GM06990 (cell line): ENCODE results near the gene GNAQ.

Experiments
- DNase-seq: peaks from one replicate; pipeline ENCODE4 v3.0.0-alpha.2; 2011; ENCODE audit not compliant: insufficient read length; ENCODE audit errors: extremely low read depth
- H3K27me3 ChIP-seq: replicated peaks from 2 replicates; pipeline ENCODE4 v1.6.0; 2011; ENCODE audit warnings: low read length; ENCODE audit not compliant: control insufficient read depth, insufficient read depth
- H3K36me3 ChIP-seq: 2 replicates; pipeline ENCODE4 v1.5.1; 2011; ENCODE audit warnings: low read length; ENCODE audit not compliant: control insufficient read depth, insufficient read depth
- H3K4me3 ChIP-seq: replicated peaks from 2 replicates; pipeline ENCODE4 v1.5.1; 2011; ENCODE audit warnings: low read depth, mild to moderate bottlenecking, control low read depth, low read length
- CTCF ChIP-seq: IDR thresholded peaks from 2 replicates; pipeline ENCODE4 v1.5.1; 2011; ENCODE audit warnings: low read length, control low read depth, mild to moderate bottlenecking, inconsistent platforms; ENCODE audit not compliant: insufficient read depth, poor library complexity, severe bottlenecking

GNAQ gene

GRCh38 chr9:77806741-77807140, 224.9 kb downstream of the GNAQ start:
- no peak overlapping the region for H3K4me3 ChIP-seq
- no peaks in the 10 kb centered on the region for H3K36me3 ChIP-seq
- no peaks in the 10 kb centered on the region for H3K27me3 ChIP-seq
- no peak for DNase-seq
- no peak for TF ChIP-seq CTCF

GRCh38 chr9:77805810-77806209, 225.8 kb downstream of the GNAQ start:
- no peak for DNase-seq
- Histone ChIP-seq H3K36me3 (no peaks in the 10 kb centered on the region), H3K4me3 (no peak overlapping the region), H3K27me3 (no peaks in the 10 kb centered on the region)
- no peak for TF ChIP-seq CTCF

GRCh38 chr9:77803423-77803822, 228.2 kb downstream of the GNAQ start:
- no peak for DNase-seq
- no peaks in the 10 kb centered on the region for H3K36me3 ChIP-seq
- TF ChIP-seq CTCF, result no peak
- no peaks in the 10 kb centered on the region for H3K27me3 ChIP-seq
- H3K4me3 ChIP-seq, result no peak overlapping the region

- Histone ChIP-seq H3K4me3 (no peak overlapping the region), H3K27me3 (no peaks in the 10 kb centered on the region), H3K36me3 (no peaks in the 10 kb centered on the region)
- no peak for TF ChIP-seq CTCF
- DNase-seq, result no peak
Measured at GRCh38 chr9:77802515-77803293, 228.9 kb downstream of the GNAQ start.

- no peak overlapping the region for H3K4me3 ChIP-seq
- no peak for DNase-seq
- no peaks in the 10 kb centered on the region for H3K36me3 ChIP-seq
- TF ChIP-seq CTCF, result no peak
- H3K27me3 ChIP-seq, result no peaks in the 10 kb centered on the region
Measured at GRCh38 chr9:77802064-77802463, 229.5 kb downstream of the GNAQ start.
